Upper lobe of left lung (tissue), 6 donors: ENCODE measurements around the gene PANK3. TPM values are rescaled to one million over a fixed set of nuclear protein-coding genes. Genes with fewer than 3 reads are reported as not detected.

Experiments used
- ATAC-seq, 2 donors: fragments of 200-7000 bp; cut with Tn5 transposase; one replicate each; pipeline ENCODE4 v1.9.1; 2022; ENCODE audit warnings: mild to moderate bottlenecking in 2 of 2, moderate library complexity in 2 of 2; ENCODE audit not compliant: low FRiP score in 2 of 2
- DNase-seq, 2 donors: peaks; one replicate each; pipeline ENCODE4 v3.0.0-alpha.2; 2019 to 2020
- H3K27ac ChIP-seq, 4 donors: fragments of 200-600 bp; sonication (generic); one replicate each; pipeline ENCODE4 v1.5.1; 2016 to 2019
- H3K27me3 ChIP-seq, 4 donors: fragments of 200-600 bp; sonication (generic); one replicate each; pipeline ENCODE4 v1.5.1; 2017 to 2019
- H3K36me3 ChIP-seq, 4 donors: fragments of 200-600 bp; sonication (generic); one replicate each; pipeline ENCODE4 v1.5.1; 2016 to 2019
- H3K4me1 ChIP-seq, 4 donors: fragments of 200-600 bp; sonication (generic); one replicate each; pipeline ENCODE4 v1.5.1; 2018 to 2019
- H3K4me3 ChIP-seq, 4 donors: fragments of 200-600 bp; sonication (generic); one replicate each; pipeline ENCODE4 v1.5.1; 2017 to 2019; ENCODE audit warnings: mild to moderate bottlenecking in 2 of 4, moderate library complexity in 1 of 4
- H3K9me3 ChIP-seq, 4 donors: fragments of 200-600 bp; sonication (generic); one replicate each; pipeline ENCODE4 v1.5.1; 2018 to 2019
- EP300 ChIP-seq, 4 donors: sonication (generic); formaldehyde crosslinking; IDR thresholded peaks; one replicate each; pipeline ENCODE4 v1.5.1; 2017; ENCODE audit warnings: antibody characterized with exemption in 4 of 4, control low read depth in 2 of 4
- POLR2A ChIP-seq, 4 donors: fragments of 450-650 bp; IDR thresholded peaks; one replicate each; pipeline ENCODE4 v1.5.1; 2016 to 2017; ENCODE audit warnings: antibody characterized with exemption in 4 of 4, mild to moderate bottlenecking in 2 of 4
- POLR2AphosphoS5 ChIP-seq, 2 donors: sonication (generic); formaldehyde crosslinking; IDR thresholded peaks; one replicate each; pipeline ENCODE4 v1.5.1; 2017; ENCODE audit warnings: antibody characterized with exemption in 2 of 2
- WGBS, 2 donors: methylation state at CpG; one replicate each; pipeline ENCODE4 v1.1.5; 2017 to 2018; 5-methylcytosine and 5-hydroxymethylcytosine counted together
- total RNA-seq, 6 donors: library from RNA; depleted of rRNA in 4 of 6; stranded (reverse); fragments of >200 nt in 4 of 6; gene quantifications; one replicate each; pipeline versions ENCODE4 v1.1.0 to v1.2.1, GENCODE V29; 2016 to 2021
- TF ChIP-seq, protein P1 (sequence below), 6 experiments: fragments of 450-650 bp in 4 of 6; fragments of 200-600 bp in 2 of 6; sonication (generic) in 2 of 6; IDR thresholded peaks; one replicate each; pipeline ENCODE4 v1.5.1; 2016 to 2019; ENCODE audit warnings: antibody characterized with exemption in 6 of 6
- donor health status: DM: no; HTN: no; CAD: no; lungs with moderate emphysema.
- donor health status: DM: no; HTN: yes; CAD: no; lungs with severe emphysema.

Gene PANK3
- total RNA-seq: 10 to 100 TPM; 11.5 to 59.2 (median 38.6) TPM

DNA sequence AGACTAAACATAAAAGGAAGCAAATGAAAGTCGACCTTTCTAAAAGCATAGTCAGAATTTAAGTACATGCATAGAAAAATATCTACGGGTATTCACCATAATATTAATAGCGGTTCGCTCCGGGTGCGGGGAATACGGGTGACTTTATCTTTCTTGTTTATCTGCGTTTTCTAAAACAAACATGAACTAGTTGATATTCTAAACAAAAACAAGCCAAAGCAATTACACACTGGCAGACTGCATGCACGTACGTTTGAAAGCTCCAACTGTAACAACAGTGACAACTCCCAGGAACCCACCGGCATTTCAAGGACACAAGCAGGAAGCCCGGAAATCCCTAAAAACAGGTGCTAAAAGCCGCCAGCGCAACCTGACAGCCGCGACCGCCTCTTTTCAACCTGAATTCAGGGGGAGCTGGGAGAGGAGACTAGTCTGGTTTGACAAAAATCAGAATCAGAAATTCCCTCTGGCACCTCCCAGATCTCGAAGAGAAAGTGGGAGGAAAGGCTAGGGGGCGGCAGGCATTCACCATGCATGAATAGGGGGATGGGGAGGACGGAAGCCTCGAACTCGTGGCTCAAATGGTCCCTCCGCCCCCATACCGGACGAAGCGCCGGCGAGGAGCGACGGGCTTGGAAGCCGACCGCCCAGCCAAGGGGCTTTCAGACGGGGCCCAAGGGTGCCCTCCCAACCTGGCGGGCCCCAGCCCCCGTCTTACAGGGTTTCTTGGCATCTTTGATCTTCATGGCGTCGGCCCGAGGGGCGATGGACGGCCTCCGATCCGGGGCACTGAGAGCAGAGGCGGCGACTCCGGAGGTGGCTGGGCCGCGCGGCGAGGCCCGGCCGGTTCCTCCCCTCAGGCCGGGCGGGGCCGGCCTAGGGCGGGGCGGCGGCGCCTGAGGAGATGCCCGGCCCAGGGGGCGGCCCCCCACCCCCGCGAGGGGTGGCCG lies at the start of gene PANK3:
Gene PANK3, minus strand, starts transcription at position 831 of the 950 bp plus-strand sequence. Its CDS starts 85 bp downstream, at position 746.
- Histone ChIP-seq H3K27me3 (no peaks in the 10 kb centered on the region), H3K36me3 (no peaks in the 10 kb centered on the region), H3K9me3 (no peaks in the 10 kb centered on the region), H3K27ac (peak within 1 kb of the TSS; percentile 90 to 99 (median 95)), H3K4me3 (peak within 1 kb of the TSS; percentile 77 to 95 (median 84)), H3K4me1 (peaks cover 17 to 29% (median 25%) of the 10 kb centered on the region in 4 donors)
- ATAC-seq: peak; percentile 93 to 95
- 0% methylated on average over 23 to 31 of the region's 63 CpGs for WGBS, 2 donors
- TF ChIP-seq EP300 (IDR thresholded peaks at IDR 0.05) (no peak), POLR2A (IDR thresholded peaks at IDR 0.05) (peak in 1 of 4 donors; percentile 71), POLR2AphosphoS5 (IDR thresholded peaks at IDR 0.05) (no peak)
- TF ChIP-seq, protein P1, sequence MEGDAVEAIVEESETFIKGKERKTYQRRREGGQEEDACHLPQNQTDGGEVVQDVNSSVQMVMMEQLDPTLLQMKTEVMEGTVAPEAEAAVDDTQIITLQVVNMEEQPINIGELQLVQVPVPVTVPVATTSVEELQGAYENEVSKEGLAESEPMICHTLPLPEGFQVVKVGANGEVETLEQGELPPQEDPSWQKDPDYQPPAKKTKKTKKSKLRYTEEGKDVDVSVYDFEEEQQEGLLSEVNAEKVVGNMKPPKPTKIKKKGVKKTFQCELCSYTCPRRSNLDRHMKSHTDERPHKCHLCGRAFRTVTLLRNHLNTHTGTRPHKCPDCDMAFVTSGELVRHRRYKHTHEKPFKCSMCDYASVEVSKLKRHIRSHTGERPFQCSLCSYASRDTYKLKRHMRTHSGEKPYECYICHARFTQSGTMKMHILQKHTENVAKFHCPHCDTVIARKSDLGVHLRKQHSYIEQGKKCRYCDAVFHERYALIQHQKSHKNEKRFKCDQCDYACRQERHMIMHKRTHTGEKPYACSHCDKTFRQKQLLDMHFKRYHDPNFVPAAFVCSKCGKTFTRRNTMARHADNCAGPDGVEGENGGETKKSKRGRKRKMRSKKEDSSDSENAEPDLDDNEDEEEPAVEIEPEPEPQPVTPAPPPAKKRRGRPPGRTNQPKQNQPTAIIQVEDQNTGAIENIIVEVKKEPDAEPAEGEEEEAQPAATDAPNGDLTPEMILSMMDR (IDR thresholded peaks at IDR 0.05): no peak
- DNase-seq: peak in 1 of 2 donors; percentile 32

DNA sequence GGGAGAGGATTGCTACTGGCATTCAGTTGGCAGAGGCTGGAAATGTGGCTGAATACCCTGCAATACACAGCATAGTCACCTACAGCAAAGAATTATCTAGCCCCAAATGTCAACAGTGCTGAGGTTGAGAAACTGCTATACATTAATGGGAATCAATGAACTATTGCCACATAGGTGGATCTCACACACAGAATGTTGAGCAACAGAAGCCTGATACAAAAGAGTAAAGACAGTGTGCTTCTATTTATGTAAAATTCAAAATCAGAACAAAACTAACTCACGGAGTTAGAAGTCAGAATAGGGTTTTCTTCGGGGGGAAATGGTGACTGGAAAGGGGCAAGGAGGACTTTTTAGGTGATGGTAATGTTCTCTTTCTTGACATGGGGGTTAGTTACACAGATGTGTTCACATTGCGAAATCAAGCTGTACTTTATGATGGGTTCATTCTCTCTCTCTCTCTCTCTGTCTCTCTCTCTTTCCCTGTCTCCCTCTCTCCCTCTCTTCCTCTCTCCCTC lies 45.7 kb upstream of the PANK3 start:
- TF ChIP-seq EP300 (IDR thresholded peaks at IDR 0.05): no peak
- no peak for TF ChIP-seq POLR2A (IDR thresholded peaks at IDR 0.05)
- no peak for TF ChIP-seq POLR2AphosphoS5 (IDR thresholded peaks at IDR 0.05)
- TF ChIP-seq, protein P1 (IDR thresholded peaks at IDR 0.05): no peak
- ATAC-seq (no peak), DNase-seq (no peak)
- 83 to 84% methylated on average over 3 of the region's 3 CpGs for WGBS, 2 donors
- H3K27me3 ChIP-seq: no peaks in the 10 kb centered on the region
- no peaks in the 10 kb centered on the region for H3K36me3 ChIP-seq
- H3K9me3 ChIP-seq: no peaks in the 10 kb centered on the region
- no peak overlapping the region for H3K4me3 ChIP-seq
- H3K4me1 ChIP-seq: no peaks in the 10 kb centered on the region
- no peak overlapping the region for H3K27ac ChIP-seq

DNA sequence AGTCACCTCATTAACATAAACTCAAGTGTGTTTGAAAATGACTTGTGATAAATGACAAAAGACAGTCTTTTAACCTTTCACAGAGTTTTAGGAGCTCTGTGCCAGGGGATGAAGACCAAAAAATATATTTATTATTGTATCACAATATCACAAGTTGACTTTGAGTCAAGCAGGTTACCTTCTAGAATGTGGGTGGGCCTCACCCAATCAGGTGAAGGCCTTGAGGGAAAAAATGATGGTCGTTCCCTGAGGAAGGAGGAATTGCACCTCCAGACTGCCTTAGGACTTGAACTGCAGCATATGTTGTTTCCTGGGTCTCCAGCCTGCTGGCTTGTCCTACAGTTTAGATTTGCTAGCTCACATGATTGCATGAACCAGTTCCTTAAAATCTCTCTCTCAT lies 41.6 kb upstream of the PANK3 start:
- Histone ChIP-seq H3K27me3 (no peaks in the 10 kb centered on the region), H3K9me3 (no peaks in the 10 kb centered on the region), H3K4me1 (no peaks in the 10 kb centered on the region), H3K27ac (no peak overlapping the region), H3K4me3 (no peak overlapping the region), H3K36me3 (no peaks in the 10 kb centered on the region)
- no peak for DNase-seq
- TF ChIP-seq, protein P1 (IDR thresholded peaks at IDR 0.05): no peak
- TF ChIP-seq POLR2A (IDR thresholded peaks at IDR 0.05) (no peak), POLR2AphosphoS5 (IDR thresholded peaks at IDR 0.05) (no peak), EP300 (IDR thresholded peaks at IDR 0.05) (no peak)
- WGBS, 2 donors: 67 to 72% methylated on average over 1 of the region's 1 CpG
- no peak for ATAC-seq

DNA sequence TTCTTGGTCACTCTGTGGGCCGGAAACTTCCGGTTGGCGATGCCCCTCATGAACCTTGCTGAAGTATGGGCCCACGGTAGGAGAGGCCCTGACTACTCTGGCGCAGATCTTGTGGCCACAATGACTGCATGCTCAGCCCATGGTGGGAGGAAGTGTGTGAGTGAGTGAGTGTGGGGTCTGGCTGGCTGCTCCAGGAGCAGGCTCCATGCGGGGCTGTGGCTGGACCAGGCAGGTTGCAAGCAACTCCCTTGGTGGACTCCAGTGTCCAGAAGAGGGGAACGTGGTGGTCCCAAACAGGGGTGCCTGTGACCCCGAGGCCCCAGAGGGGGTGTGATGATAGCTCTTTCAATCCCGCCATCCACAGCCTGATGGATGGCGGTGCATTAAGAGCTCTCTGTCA lies 35.5 kb upstream of the PANK3 start:
- ATAC-seq: peak in 1 of 2 donors; percentile 19
- Histone ChIP-seq H3K4me3 (no peak overlapping the region), H3K36me3 (no peaks in the 10 kb centered on the region), H3K4me1 (no peaks in the 10 kb centered on the region), H3K27me3 (no peaks in the 10 kb centered on the region), H3K27ac (no peak overlapping the region), H3K9me3 (no peaks in the 10 kb centered on the region)
- peak in 1 of 2 donors; percentile 26 for DNase-seq
- no peak for TF ChIP-seq POLR2AphosphoS5 (IDR thresholded peaks at IDR 0.05)
- TF ChIP-seq, protein P1 (IDR thresholded peaks at IDR 0.05): no peak
- WGBS, 2 donors: 92 to 94% methylated on average over 6 to 10 of the region's 10 CpGs
